AG08396 (cell line): ENCODE measurements around the gene FMO1.
A peak's percentile ranks its signal among the peaks of the same experiment; 100 is the strongest.
"Not testable (repeated sequence)": the region's sequence is repeated elsewhere in the genome, so short reads cannot be mapped to it uniquely, and the experiment has no call there.

Experiments used
- DNase-seq: peaks from one replicate; pipeline ENCODE4 v3.0.0; 2012; ENCODE audit warnings: low spot score, mixed read lengths

FMO1 gene

GRCh38 chr1:171248302-171248701 lies at the start of gene FMO1:
Gene FMO1, plus strand, starts transcription at chr1:171248494. Its CDS starts 9,594 bp downstream, at chr1:171258088.
- DNase-seq, result no peak

- DNase-seq, result no peak
These were observed 44.0 kb upstream of the FMO1 start for GRCh38 chr1:171204296-171204695.

GRCh38 chr1:171206204-171206977 lies 41.9 kb upstream of the FMO1 start:
- no peak for DNase-seq

- DNase-seq, result no peak
These were observed 41.3 kb upstream of the FMO1 start for GRCh38 chr1:171206978-171207355.

GRCh38 chr1:171207377-171207776 lies 40.9 kb upstream of the FMO1 start:
- no peak for DNase-seq

- no peak for DNase-seq
These were observed 37.9 kb upstream of the FMO1 start for GRCh38 chr1:171210355-171210754.

- DNase-seq, result no peak
These were observed 35.5 kb upstream of the FMO1 start for GRCh38 chr1:171212607-171213351.

GRCh38 chr1:171213559-171214454 lies 34.5 kb upstream of the FMO1 start:
- DNase-seq, result no peak

- DNase-seq, result no peak
These were observed 30.4 kb upstream of the FMO1 start for GRCh38 chr1:171217658-171218443.

GRCh38 chr1:171218661-171219060 lies 29.6 kb upstream of the FMO1 start:
- no peak for DNase-seq

- no peak for DNase-seq
These were observed 28.8 kb upstream of the FMO1 start for GRCh38 chr1:171219346-171220080.

GRCh38 chr1:171220081-171220420 lies 28.2 kb upstream of the FMO1 start:
- DNase-seq, result peak; percentile 52

- DNase-seq, result peak; percentile 9
These were observed 27.7 kb upstream of the FMO1 start for GRCh38 chr1:171220581-171221054.

GRCh38 chr1:171221665-171222591 lies 26.4 kb upstream of the FMO1 start:
- no peak for DNase-seq

- no peak for DNase-seq
These were observed 25.4 kb upstream of the FMO1 start for GRCh38 chr1:171222936-171223335.

- DNase-seq, result not testable (repeated sequence)
These were observed 24.0 kb upstream of the FMO1 start for GRCh38 chr1:171224257-171224656.

- peak; percentile 64 for DNase-seq
These were observed 21.4 kb upstream of the FMO1 start for GRCh38 chr1:171226747-171227370.

- no peak for DNase-seq
These were observed 17.0 kb upstream of the FMO1 start for GRCh38 chr1:171231326-171231725.

- DNase-seq, result no peak
These were observed 15.1 kb upstream of the FMO1 start for GRCh38 chr1:171233183-171233582.
